H9 (cell line): Measurements from ENCODE around the gene HOGA1. TPM values are rescaled to one million over a fixed set of nuclear protein-coding genes. Genes with fewer than 3 reads are reported as not detected.

Source experiments
- DNase-seq: peaks from one replicate; pipeline ENCODE4 v3.0.0-alpha.2; 2017
- H2AFZ ChIP-seq: one replicate; pipeline ENCODE4 v1.6.1; 2013; ENCODE audit warnings: mild to moderate bottlenecking, low read length, control low read depth, moderate library complexity
- H2AK5ac ChIP-seq: 2 replicates; pipeline ENCODE4 v1.6.1; 2013; ENCODE audit warnings: low read length, control low read depth, mixed read lengths; ENCODE audit not compliant: insufficient read length
- H2BK120ac ChIP-seq: one replicate; pipeline ENCODE4 v1.6.1; 2013; ENCODE audit warnings: low read depth, mild to moderate bottlenecking, low read length, control low read depth, inconsistent platforms; ENCODE audit not compliant: poor library complexity, severe bottlenecking
- H2BK12ac ChIP-seq: 2 replicates; pipeline ENCODE4 v1.6.1; 2013; ENCODE audit warnings: low read length, control low read depth, mixed read lengths, low read depth; ENCODE audit not compliant: insufficient read length
- H2BK15ac ChIP-seq: 2 replicates; pipeline ENCODE4 v1.6.1; 2013; ENCODE audit warnings: low read depth, low read length, control low read depth
- H2BK20ac ChIP-seq: one replicate; pipeline ENCODE4 v1.6.1; 2013; ENCODE audit warnings: low read depth, mild to moderate bottlenecking, low read length, control low read depth, inconsistent platforms; ENCODE audit not compliant: poor library complexity, severe bottlenecking
- H2BK5ac ChIP-seq: 2 replicates; pipeline ENCODE4 v1.6.1; 2013; ENCODE audit warnings: low read length, control low read depth, mixed read lengths; ENCODE audit not compliant: insufficient read length
- H3K14ac ChIP-seq: 2 replicates; pipeline ENCODE4 v1.6.1; 2013; ENCODE audit warnings: low read length, control low read depth; ENCODE audit not compliant: insufficient read depth
- H3K18ac ChIP-seq: 2 replicates; pipeline ENCODE4 v1.6.1; 2013; ENCODE audit warnings: low read depth, mild to moderate bottlenecking, mixed read lengths, low read length, control low read depth; ENCODE audit not compliant: insufficient read length
- H3K23ac ChIP-seq: 2 replicates; pipeline ENCODE4 v1.6.1; 2013; ENCODE audit warnings: low read length, control low read depth, mixed read lengths, low read depth; ENCODE audit not compliant: insufficient read length
- H3K23me2 ChIP-seq: 2 replicates; pipeline ENCODE4 v1.6.1; 2013; ENCODE audit warnings: low read depth, mild to moderate bottlenecking, mixed read lengths, low read length, control low read depth; ENCODE audit not compliant: insufficient read length, poor library complexity, severe bottlenecking
- H3K27ac ChIP-seq: 2 replicates; pipeline ENCODE4 v1.5.1; 2013; ENCODE audit warnings: low read length, control low read depth, mixed read lengths, low read depth; ENCODE audit not compliant: insufficient read length
- H3K27me3 ChIP-seq: 2 replicates; pipeline ENCODE4 v1.6.1; 2013; ENCODE audit warnings: low read length, control low read depth, inconsistent platforms; ENCODE audit not compliant: insufficient read depth
- H3K4ac ChIP-seq: 2 replicates; pipeline ENCODE4 v1.6.1; 2013; ENCODE audit warnings: low read depth, mild to moderate bottlenecking, control low read depth, inconsistent platforms, low read length, moderate library complexity
- H3K4me1 ChIP-seq: 2 replicates; pipeline ENCODE4 v1.6.1; 2013; ENCODE audit warnings: low read length, control low read depth, inconsistent platforms; ENCODE audit not compliant: insufficient read depth
- H3K4me2 ChIP-seq: 2 replicates; pipeline ENCODE4 v1.6.1; 2013; ENCODE audit warnings: low read length, control low read depth, mixed read lengths; ENCODE audit not compliant: insufficient read length, insufficient read depth
- H3K56ac ChIP-seq: 2 replicates; pipeline ENCODE4 v1.6.1; 2013; ENCODE audit warnings: low read depth, mild to moderate bottlenecking, mixed read lengths, low read length, control low read depth; ENCODE audit not compliant: insufficient read length
- H3K79me1 ChIP-seq: 2 replicates; pipeline ENCODE4 v1.6.1; 2013; ENCODE audit warnings: low read depth, mild to moderate bottlenecking, moderate library complexity, low read length, control low read depth, inconsistent platforms; ENCODE audit not compliant: insufficient read depth, poor library complexity, severe bottlenecking
- H3K79me2 ChIP-seq: 2 replicates; pipeline ENCODE4 v1.6.1; 2013; ENCODE audit warnings: low read length, control low read depth, inconsistent platforms; ENCODE audit not compliant: insufficient read depth
- H3K9ac ChIP-seq: 2 replicates; pipeline ENCODE4 v1.6.1; 2013; ENCODE audit warnings: low read length, control low read depth, mixed read lengths; ENCODE audit not compliant: insufficient read length; ENCODE audit errors: extremely low read depth
- H3K9me3 ChIP-seq: one replicate; pipeline ENCODE4 v1.6.1; 2013; ENCODE audit warnings: low read depth, low read length, inconsistent platforms; ENCODE audit not compliant: control insufficient read depth
- H3T11ph ChIP-seq: one replicate; pipeline ENCODE4 v1.6.1; 2013; ENCODE audit warnings: mild to moderate bottlenecking, low read length, control low read depth, inconsistent platforms
- H4K20me1 ChIP-seq: one replicate; pipeline ENCODE4 v1.6.1; 2013; ENCODE audit not compliant: control insufficient read depth, insufficient read length, insufficient read depth
- H4K5ac ChIP-seq: 2 replicates; pipeline ENCODE4 v1.6.1; 2013; ENCODE audit warnings: low read depth, mild to moderate bottlenecking, mixed read lengths, low read length, control low read depth; ENCODE audit not compliant: insufficient read length
- H4K8ac ChIP-seq: replicated peaks from 2 replicates; pipeline ENCODE4 v1.6.1; 2013; ENCODE audit warnings: low read length, control low read depth, mixed read lengths, low read depth; ENCODE audit not compliant: insufficient read length
- H4K91ac ChIP-seq: 2 replicates; pipeline ENCODE4 v1.6.1; 2013; ENCODE audit warnings: low read depth, mild to moderate bottlenecking, moderate library complexity, mixed read lengths, low read length, control low read depth; ENCODE audit not compliant: insufficient read length
- H3K27ac Mint-ChIP-seq, 3 experiments: 2 replicates in 2 of 3; 3 replicates in 1 of 3; pipeline ENCODE4 v1.8.0; 2020 to 2021; ENCODE audit warnings: mixed read lengths in 3 of 3, mild to moderate bottlenecking in 1 of 3, moderate library complexity in 1 of 3
- H3K27me3 Mint-ChIP-seq: 2 replicates; pipeline ENCODE4 v1.8.0; 2021; ENCODE audit warnings: low read depth, mild to moderate bottlenecking, moderate library complexity, mixed read lengths
- H3K36me3 Mint-ChIP-seq, 3 experiments: 2 replicates in 2 of 3; 3 replicates in 1 of 3; pipeline ENCODE4 v1.8.0; 2020 to 2021; ENCODE audit warnings: low read depth in 3 of 3, mixed read lengths in 3 of 3; ENCODE audit not compliant: insufficient read depth in 1 of 3
- H3K4me1 Mint-ChIP-seq, 2 experiments: 2 replicates each; pipeline ENCODE4 v1.8.0; 2020; ENCODE audit warnings: mixed read lengths in 2 of 2
- H3K4me3 Mint-ChIP-seq, 2 experiments: 2 replicates in 1 of 2; 3 replicates in 1 of 2; pipeline ENCODE4 v1.8.0; 2020 to 2021; ENCODE audit warnings: mild to moderate bottlenecking in 2 of 2, mixed read lengths in 2 of 2, moderate library complexity in 1 of 2
- H3K9me3 Mint-ChIP-seq, 2 experiments: 2 replicates in 1 of 2; 3 replicates in 1 of 2; pipeline ENCODE4 v1.8.0; 2020; ENCODE audit warnings: mild to moderate bottlenecking in 2 of 2, mixed read lengths in 2 of 2, moderate library complexity in 1 of 2
- CTCF ChIP-seq: fragments of 200-600 bp; sonication (generic); conservative IDR thresholded peaks from 3 replicates; pipeline ENCODE4 v1.8.0; 2021; ENCODE audit warnings: antibody characterized with exemption, mild to moderate bottlenecking
- WGBS: extraction: QIAGEN DNeasy Blood & Tissue Kit; methylation state at CpG from one replicate; pipeline ENCODE4 v1.1.7; 2013; ENCODE audit warnings: missing lambda C conversion rate, low lambda C conversion rate, mixed read lengths; ENCODE audit not compliant: insufficient read length; ENCODE audit errors: extremely low coverage; 5-methylcytosine and 5-hydroxymethylcytosine counted together
- total RNA-seq: library from RNA; stranded (reverse); gene quantifications from 2 replicates; pipeline ENCODE4 v1.2.1, GENCODE V29; 2021

The HOGA1 gene
- total RNA-seq, 1 experiment from 2014 or later, result 0.79 TPM

- Mint-ChIP-seq H3K9me3 (no peaks in the 10 kb centered on the region), H3K27ac (no peak overlapping the region), H3K4me1 (peaks cover 3 to 13% of the 10 kb centered on the region in 2 experiments; a peak in 3 of 4 replicates), H3K36me3 (no peaks in the 10 kb centered on the region), H3K4me3 (no peak overlapping the region), H3K27me3 (peaks cover 2% of the 10 kb centered on the region; the same call in 1 of the 2 replicates)
- Histone ChIP-seq H3K23ac (no peak overlapping the region), H2BK120ac (no peak overlapping the region), H3K14ac (no peak overlapping the region), H3K27ac (no peak overlapping the region), H3K23me2 (no peaks in the 10 kb centered on the region), H3K4ac (no peak overlapping the region), H3K79me1 (no peaks in the 10 kb centered on the region), H4K91ac (no peak overlapping the region), H2AK5ac (no peak overlapping the region), H2BK15ac (no peak overlapping the region), H3K4me1 (no peaks in the 10 kb centered on the region), H3T11ph (no peak overlapping the region), H3K4me2 (no peak overlapping the region), H3K9ac (no peak overlapping the region), H3K56ac (no peak overlapping the region), H3K27me3 (no peaks in the 10 kb centered on the region), H3K79me2 (no peaks in the 10 kb centered on the region), H3K9me3 (no peaks in the 10 kb centered on the region), H4K20me1 (no peaks in the 10 kb centered on the region), H2AFZ (no peak overlapping the region), H4K5ac (no peak overlapping the region), H2BK12ac (no peak overlapping the region), H3K18ac (no peak overlapping the region), H2BK5ac (no peak overlapping the region), H2BK20ac (no peak overlapping the region), H4K8ac (no peak overlapping the region)
- no peak for TF ChIP-seq CTCF
- DNase-seq, result no peak
- WGBS, result no CpG with 5 or more reads among the region's 9 CpGs
Observed at GRCh38 chr10:97580421-97581367, 3.5 kb upstream of the HOGA1 start.
